ENCODE results near the gene CLEC11A. TPM values are rescaled to one million over a fixed set of nuclear protein-coding genes. Genes with fewer than 3 reads are reported as not detected.

Gene CLEC11A
- total and polyA plus RNA-seq, 9 of the 15 experiments (the other 6 are each of a cell fraction or from before 2014, with no cell fraction given) = 0.39 to 43.9 (median 3.4) TPM

GRCh38 chr19:50722201-50723013 lies 757 bp upstream of the CLEC11A start:
- Histone ChIP-seq H3K9me3 (replicated peaks; ENCODE audit: control insufficient read depth, insufficient read depth, low read depth, low read length) (no peaks in the 10 kb centered on the region), H3K9me1 (ENCODE audit: control insufficient read depth, insufficient read depth, low read length) (no peaks in the 10 kb centered on the region), H3K4me3 (no peak overlapping the region), H2AFZ (ENCODE audit: low read depth, low read length) (no peak overlapping the region), H3K4me1 (replicated peaks in 1 of 2; ENCODE audit: control insufficient read depth in 2 of 2, insufficient read depth in 2 of 2, low read length in 2 of 2) (peaks cover 25 to 74% of the 10 kb centered on the region in 2 experiments), H3K9ac (ENCODE audit: insufficient read depth in 1 of 2, low read depth in 2 of 2, low read length in 2 of 2) (no peak overlapping the region; a peak in 1 of 4 replicates), H3K79me2 (ENCODE audit: control insufficient read depth, insufficient read depth, low read length) (peaks cover 22% of the 10 kb centered on the region), H3K4me2 (ENCODE audit: insufficient read depth, low read length) (no peak overlapping the region), H3K36me3 (ENCODE audit: control insufficient read depth, insufficient read depth, low read length) (peaks cover 4% of the 10 kb centered on the region; the same call in 1 of the 3 replicates), H3K27me3 (ENCODE audit: control insufficient read depth in 2 of 2, insufficient read depth in 2 of 2, low read length in 2 of 2) (peaks cover under 1 to 3% of the 10 kb centered on the region in 2 experiments; a peak in 3 of 5 replicates), H4K20me1 (replicated peaks; ENCODE audit: control insufficient read depth, insufficient read depth, low read length) (peaks cover 5% of the 10 kb centered on the region; the same call in 1 of the 2 replicates), H3K27ac (ENCODE audit: extremely low read depth, low read depth, low read length) (no peak overlapping the region)
- TF ChIP-seq ZBED1 (IDR thresholded peaks at IDR 0.05) = no peak
- peak; percentile 94 for TF ChIP-seq KDM1A (IDR thresholded peaks at IDR 0.05)
- TF ChIP-seq PTTG1 (tag; IDR thresholded peaks at IDR 0.05; ENCODE audit: low read depth) = no peak
- peak in 1 of 2 experiments; percentile 52; a peak in 2 of 4 replicates for TF ChIP-seq RCOR1 (IDR thresholded peaks at IDR 0.05; ENCODE audit: borderline replicate concordance in 1 of 2, low read depth in 2 of 2, low read length in 2 of 2)
- TF ChIP-seq HEY1 (CRISPR knock-in tag; IDR thresholded peaks at IDR 0.05; ENCODE audit: borderline replicate concordance) = no peak
- peak in 1 of 2 experiments; percentile 53; a peak in 1 of 4 replicates for TF ChIP-seq HDAC1 (IDR thresholded peaks at IDR 0.05)
- TF ChIP-seq PHF21A (IDR thresholded peaks at IDR 0.05; ENCODE audit: borderline replicate concordance, low read depth) = 0 out of 2 replicates have a peak, but pooled peaks have one; percentile 58
- no peak for TF ChIP-seq CREM (IDR thresholded peaks at IDR 0.05; ENCODE audit: low read depth)
- TF ChIP-seq NFIC (IDR thresholded peaks at IDR 0.05) = peak; percentile 59
- no peak for DNase-seq (ENCODE audit: extremely low read depth in 1 of 4, low spot score in 3 of 4)
- 32% methylated on average over 13 of the region's 15 CpGs for WGBS (ENCODE audit: insufficient coverage, low coverage, missing lambda C conversion rate)
- POLR2A ChIA-PET = interaction anchor here (0.6 to 1.5 kb wide), 5 partner anchors 9 to 103 kb away, joined by 3 to 4 read pairs (median 3); no protein-coding TSS in a partner anchor
- intact Hi-C loops (cut with micrococcal nuclease) = no loop called here
- ATAC-seq = no peak
- CTCF ChIA-PET (ENCODE audit: low intra/inter-chr PET ratio) = interaction anchor here (4.5 kb wide), 1 partner anchor 61 kb away, joined by 91 read pairs; no protein-coding TSS in a partner anchor
- BruUV-seq (replicated peaks) = no TSS peak
- no peak for FAIRE-seq
- in situ Hi-C loops (cut with MboI) = no loop called here
